K562 (cell line): Measurements from ENCODE around the gene CXCL9. TPM values are rescaled to one million over a fixed set of nuclear protein-coding genes. Genes with fewer than 3 reads are reported as not detected.

Source experiments
- BRCA1 ChIP-seq, 2 experiments: fragments of 450-650 bp in 1 of 2; sonication (generic) in 1 of 2; formaldehyde crosslinking in 1 of 2; IDR thresholded peaks; 2 replicates each; pipeline versions ENCODE4 v1.5.0 to v1.6.1; 2017 to 2020; ENCODE audit warnings: mild to moderate bottlenecking in 1 of 2, missing genetic modification reagents in 1 of 2
- GABPB2 ChIP-seq: fragments of 250-450 bp; sonication (Bioruptor Pico); conservative IDR thresholded peaks from 2 replicates; pipeline ENCODE4 v1.5.1; 2021; ENCODE audit warnings: mild to moderate bottlenecking
- HLTF ChIP-seq: fragments of 450-650 bp; IDR thresholded peaks from 2 replicates; pipeline ENCODE4 v1.6.1; 2016
- HMG20A ChIP-seq: fragments of 450-650 bp; formaldehyde crosslinking; conservative IDR thresholded peaks from 2 replicates; pipeline ENCODE4 v1.4.0; 2020; ENCODE audit warnings: mild to moderate bottlenecking, mixed read lengths
- KAT7 ChIP-seq: sonication (generic); formaldehyde crosslinking; IDR thresholded peaks from 2 replicates; pipeline ENCODE4 v1.8.0; 2022; ENCODE audit warnings: missing genetic modification reagents, mild to moderate bottlenecking, borderline replicate concordance
- KAT8 ChIP-seq: fragments of 450-650 bp; IDR thresholded peaks from 2 replicates; pipeline ENCODE4 v1.6.1; 2016; ENCODE audit warnings: low read depth, mild to moderate bottlenecking
- NBN ChIP-seq: fragments of 450-650 bp; IDR thresholded peaks from 2 replicates; pipeline ENCODE4 v1.6.1; 2016; ENCODE audit warnings: low read depth, mild to moderate bottlenecking
- SAFB ChIP-seq: fragments of 200-400 bp; formaldehyde crosslinking; IDR thresholded peaks from 2 replicates; pipeline ENCODE4 v1.6.1; 2017; ENCODE audit warnings: low read depth, low read length, borderline replicate concordance
- SIRT6 ChIP-seq: IDR thresholded peaks from one replicate; pipeline ENCODE4 v1.6.1; 2012; ENCODE audit warnings: low read depth, mild to moderate bottlenecking, control low read depth, inconsistent platforms, low read length, moderate library complexity
- ZNF785 ChIP-seq: fragments of 250-450 bp; sonication (Bioruptor Pico); IDR thresholded peaks from 2 replicates; pipeline ENCODE4 v1.4.0; 2020; ENCODE audit warnings: mild to moderate bottlenecking
- ZSCAN29 ChIP-seq: fragments of 450-650 bp; IDR thresholded peaks from 2 replicates; pipeline ENCODE4 v1.6.1; 2017
- polyA plus RNA-seq, 8 experiments: library from polyadenylated mRNA; depleted of rRNA in 4 of 8; stranded (reverse) in 5 of 8; unstranded in 3 of 8; fragments of >200 nt; fragmentation: Nextera tagmentation in 2 of 8; fragmentation: Illumina TruSeq in 1 of 8; extraction: Ambion mirVana in 2 of 8; extraction: Trizol in 1 of 8; gene quantifications; 2 replicates each; pipeline versions ENCODE4 v1.2.1 to v1.2.3, GENCODE V29; 2011 to 2014; ENCODE audit warnings: inconsistent platforms in 1 of 8, missing spikeins in 1 of 8
- total RNA-seq, 7 experiments: library from RNA; depleted of rRNA in 6 of 7; stranded (reverse); fragments of >200 nt in 6 of 7; fragmentation: Illumina TruSeq in 2 of 7; extraction: Trizol in 2 of 7; gene quantifications; 2 replicates each; pipeline versions ENCODE4 v1.2.1 to v1.2.3, GENCODE V29; 2011 to 2021; ENCODE audit warnings: low replicate concordance in 1 of 7
- TF ChIP-seq, protein P1 (sequence below): fragments of 450-650 bp; IDR thresholded peaks from 2 replicates; pipeline ENCODE4 v1.6.1; 2016; ENCODE audit warnings: mild to moderate bottlenecking, moderate library complexity
- TF ChIP-seq, protein P2 (sequence below): fragments of 250-450 bp; sonication (Bioruptor Pico); IDR thresholded peaks from 2 replicates; pipeline ENCODE4 v1.5.0; 2021; ENCODE audit warnings: mild to moderate bottlenecking, moderate library complexity
- TF ChIP-seq, protein P3 (sequence below): sonication (generic); formaldehyde crosslinking; IDR thresholded peaks from 2 replicates; pipeline ENCODE4 v1.8.1; 2023; ENCODE audit warnings: mild to moderate bottlenecking, missing genetic modification reagents

Gene CXCL9
- total and polyA plus RNA-seq, 9 of the 15 experiments (the other 6 are each of a cell fraction or from before 2014, with no cell fraction given) = not detected

DNA sequence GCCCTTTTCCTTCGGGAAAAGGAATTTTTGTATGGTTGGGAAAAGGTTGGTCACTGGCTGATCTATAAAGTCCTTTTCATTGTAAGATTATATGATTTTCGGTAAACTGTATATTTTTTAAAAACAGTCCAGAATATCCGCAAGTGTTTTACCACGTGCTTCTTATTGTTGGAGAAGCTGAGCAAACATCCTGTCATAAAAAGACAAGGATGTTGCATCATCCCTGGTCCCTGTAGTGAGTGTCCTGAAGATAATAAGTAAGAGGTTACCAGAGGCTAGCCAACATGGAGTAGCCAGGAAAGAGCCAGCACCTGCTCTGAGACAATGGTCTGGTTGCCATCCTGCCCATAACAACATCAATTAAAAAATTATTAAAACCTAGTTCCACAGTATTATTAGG is 5.1 kb downstream of the CXCL9 start (continued):
- TF ChIP-seq, protein P1, sequence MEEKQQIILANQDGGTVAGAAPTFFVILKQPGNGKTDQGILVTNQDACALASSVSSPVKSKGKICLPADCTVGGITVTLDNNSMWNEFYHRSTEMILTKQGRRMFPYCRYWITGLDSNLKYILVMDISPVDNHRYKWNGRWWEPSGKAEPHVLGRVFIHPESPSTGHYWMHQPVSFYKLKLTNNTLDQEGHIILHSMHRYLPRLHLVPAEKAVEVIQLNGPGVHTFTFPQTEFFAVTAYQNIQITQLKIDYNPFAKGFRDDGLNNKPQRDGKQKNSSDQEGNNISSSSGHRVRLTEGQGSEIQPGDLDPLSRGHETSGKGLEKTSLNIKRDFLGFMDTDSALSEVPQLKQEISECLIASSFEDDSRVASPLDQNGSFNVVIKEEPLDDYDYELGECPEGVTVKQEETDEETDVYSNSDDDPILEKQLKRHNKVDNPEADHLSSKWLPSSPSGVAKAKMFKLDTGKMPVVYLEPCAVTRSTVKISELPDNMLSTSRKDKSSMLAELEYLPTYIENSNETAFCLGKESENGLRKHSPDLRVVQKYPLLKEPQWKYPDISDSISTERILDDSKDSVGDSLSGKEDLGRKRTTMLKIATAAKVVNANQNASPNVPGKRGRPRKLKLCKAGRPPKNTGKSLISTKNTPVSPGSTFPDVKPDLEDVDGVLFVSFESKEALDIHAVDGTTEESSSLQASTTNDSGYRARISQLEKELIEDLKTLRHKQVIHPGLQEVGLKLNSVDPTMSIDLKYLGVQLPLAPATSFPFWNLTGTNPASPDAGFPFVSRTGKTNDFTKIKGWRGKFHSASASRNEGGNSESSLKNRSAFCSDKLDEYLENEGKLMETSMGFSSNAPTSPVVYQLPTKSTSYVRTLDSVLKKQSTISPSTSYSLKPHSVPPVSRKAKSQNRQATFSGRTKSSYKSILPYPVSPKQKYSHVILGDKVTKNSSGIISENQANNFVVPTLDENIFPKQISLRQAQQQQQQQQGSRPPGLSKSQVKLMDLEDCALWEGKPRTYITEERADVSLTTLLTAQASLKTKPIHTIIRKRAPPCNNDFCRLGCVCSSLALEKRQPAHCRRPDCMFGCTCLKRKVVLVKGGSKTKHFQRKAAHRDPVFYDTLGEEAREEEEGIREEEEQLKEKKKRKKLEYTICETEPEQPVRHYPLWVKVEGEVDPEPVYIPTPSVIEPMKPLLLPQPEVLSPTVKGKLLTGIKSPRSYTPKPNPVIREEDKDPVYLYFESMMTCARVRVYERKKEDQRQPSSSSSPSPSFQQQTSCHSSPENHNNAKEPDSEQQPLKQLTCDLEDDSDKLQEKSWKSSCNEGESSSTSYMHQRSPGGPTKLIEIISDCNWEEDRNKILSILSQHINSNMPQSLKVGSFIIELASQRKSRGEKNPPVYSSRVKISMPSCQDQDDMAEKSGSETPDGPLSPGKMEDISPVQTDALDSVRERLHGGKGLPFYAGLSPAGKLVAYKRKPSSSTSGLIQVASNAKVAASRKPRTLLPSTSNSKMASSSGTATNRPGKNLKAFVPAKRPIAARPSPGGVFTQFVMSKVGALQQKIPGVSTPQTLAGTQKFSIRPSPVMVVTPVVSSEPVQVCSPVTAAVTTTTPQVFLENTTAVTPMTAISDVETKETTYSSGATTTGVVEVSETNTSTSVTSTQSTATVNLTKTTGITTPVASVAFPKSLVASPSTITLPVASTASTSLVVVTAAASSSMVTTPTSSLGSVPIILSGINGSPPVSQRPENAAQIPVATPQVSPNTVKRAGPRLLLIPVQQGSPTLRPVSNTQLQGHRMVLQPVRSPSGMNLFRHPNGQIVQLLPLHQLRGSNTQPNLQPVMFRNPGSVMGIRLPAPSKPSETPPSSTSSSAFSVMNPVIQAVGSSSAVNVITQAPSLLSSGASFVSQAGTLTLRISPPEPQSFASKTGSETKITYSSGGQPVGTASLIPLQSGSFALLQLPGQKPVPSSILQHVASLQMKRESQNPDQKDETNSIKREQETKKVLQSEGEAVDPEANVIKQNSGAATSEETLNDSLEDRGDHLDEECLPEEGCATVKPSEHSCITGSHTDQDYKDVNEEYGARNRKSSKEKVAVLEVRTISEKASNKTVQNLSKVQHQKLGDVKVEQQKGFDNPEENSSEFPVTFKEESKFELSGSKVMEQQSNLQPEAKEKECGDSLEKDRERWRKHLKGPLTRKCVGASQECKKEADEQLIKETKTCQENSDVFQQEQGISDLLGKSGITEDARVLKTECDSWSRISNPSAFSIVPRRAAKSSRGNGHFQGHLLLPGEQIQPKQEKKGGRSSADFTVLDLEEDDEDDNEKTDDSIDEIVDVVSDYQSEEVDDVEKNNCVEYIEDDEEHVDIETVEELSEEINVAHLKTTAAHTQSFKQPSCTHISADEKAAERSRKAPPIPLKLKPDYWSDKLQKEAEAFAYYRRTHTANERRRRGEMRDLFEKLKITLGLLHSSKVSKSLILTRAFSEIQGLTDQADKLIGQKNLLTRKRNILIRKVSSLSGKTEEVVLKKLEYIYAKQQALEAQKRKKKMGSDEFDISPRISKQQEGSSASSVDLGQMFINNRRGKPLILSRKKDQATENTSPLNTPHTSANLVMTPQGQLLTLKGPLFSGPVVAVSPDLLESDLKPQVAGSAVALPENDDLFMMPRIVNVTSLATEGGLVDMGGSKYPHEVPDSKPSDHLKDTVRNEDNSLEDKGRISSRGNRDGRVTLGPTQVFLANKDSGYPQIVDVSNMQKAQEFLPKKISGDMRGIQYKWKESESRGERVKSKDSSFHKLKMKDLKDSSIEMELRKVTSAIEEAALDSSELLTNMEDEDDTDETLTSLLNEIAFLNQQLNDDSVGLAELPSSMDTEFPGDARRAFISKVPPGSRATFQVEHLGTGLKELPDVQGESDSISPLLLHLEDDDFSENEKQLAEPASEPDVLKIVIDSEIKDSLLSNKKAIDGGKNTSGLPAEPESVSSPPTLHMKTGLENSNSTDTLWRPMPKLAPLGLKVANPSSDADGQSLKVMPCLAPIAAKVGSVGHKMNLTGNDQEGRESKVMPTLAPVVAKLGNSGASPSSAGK = peak; percentile 82
- no peak for TF ChIP-seq BRCA1 (IDR thresholded peaks at IDR 0.05)
- TF ChIP-seq BRCA1 (CRISPR knock-in tag; IDR thresholded peaks at IDR 0.05) = no peak
- no peak for TF ChIP-seq NBN
- TF ChIP-seq SAFB = no peak
- TF ChIP-seq HMG20A (CRISPR knock-in tag) = no peak
- TF ChIP-seq, protein P2, sequence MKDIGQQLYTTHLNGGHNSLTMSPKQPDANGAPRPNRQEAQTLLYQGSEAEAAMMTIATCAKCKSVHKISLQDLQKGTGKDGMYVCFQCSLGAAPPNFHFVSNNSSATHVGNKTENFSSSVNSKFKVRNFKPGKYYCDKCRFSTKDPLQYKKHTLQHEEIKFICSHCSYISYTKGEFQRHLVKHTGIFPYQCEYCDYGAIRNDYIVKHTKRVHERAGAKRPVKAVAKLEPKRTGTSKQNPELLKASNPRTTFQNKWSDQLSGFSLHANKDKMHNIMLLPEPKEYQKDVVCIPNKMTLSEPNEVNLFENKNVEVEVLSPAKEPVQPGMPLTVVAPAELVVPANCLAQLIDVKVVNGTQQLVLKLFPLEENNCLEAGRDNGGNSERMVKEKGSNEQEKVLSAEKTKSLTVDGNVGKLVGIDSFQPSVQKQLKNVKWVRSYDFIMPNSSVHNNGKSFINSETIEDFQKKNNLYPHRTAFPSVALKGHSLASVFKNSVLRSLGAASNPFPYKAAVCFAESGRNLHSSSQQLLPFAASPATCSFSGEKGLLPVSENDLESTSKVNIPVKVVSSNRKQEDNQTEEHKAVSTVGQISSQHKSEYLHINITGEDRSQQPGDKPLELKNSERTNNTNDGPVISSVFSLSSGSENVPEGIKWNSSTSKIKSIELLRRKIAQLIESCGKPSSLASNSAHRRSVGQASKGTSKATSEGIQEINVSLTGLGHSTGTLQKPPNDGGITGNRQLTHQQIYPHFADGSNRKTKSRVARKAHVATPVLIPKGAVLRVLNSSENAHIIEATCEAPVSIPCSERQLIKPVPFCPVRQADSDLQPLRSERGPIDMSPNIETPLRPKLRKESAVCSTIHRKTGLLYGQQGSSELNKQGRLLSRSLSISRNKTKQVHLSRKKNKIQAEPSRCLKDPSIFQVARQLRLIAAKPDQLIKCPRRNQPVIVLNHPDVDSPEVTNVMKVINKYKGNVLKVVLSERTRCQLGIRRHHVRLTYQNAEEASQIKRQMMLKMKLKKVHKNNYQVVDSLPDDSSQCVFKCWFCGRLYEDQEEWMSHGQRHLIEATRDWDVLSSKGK (CRISPR knock-in tag) = no peak
- no peak for TF ChIP-seq SIRT6
- no peak for TF ChIP-seq KAT7 (CRISPR knock-in tag)
- TF ChIP-seq ZSCAN29 = no peak
- TF ChIP-seq ZNF785 (CRISPR knock-in tag) = no peak
- no peak for TF ChIP-seq GABPB2 (CRISPR knock-in tag)
- TF ChIP-seq KAT8 = no peak
- TF ChIP-seq, protein P3, sequence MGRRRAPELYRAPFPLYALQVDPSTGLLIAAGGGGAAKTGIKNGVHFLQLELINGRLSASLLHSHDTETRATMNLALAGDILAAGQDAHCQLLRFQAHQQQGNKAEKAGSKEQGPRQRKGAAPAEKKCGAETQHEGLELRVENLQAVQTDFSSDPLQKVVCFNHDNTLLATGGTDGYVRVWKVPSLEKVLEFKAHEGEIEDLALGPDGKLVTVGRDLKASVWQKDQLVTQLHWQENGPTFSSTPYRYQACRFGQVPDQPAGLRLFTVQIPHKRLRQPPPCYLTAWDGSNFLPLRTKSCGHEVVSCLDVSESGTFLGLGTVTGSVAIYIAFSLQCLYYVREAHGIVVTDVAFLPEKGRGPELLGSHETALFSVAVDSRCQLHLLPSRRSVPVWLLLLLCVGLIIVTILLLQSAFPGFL (CRISPR knock-in tag) = no peak
- TF ChIP-seq HLTF = no peak
